ENCODE results near the gene S100B. TPM values are rescaled to one million over a fixed set of nuclear protein-coding genes. Genes with fewer than 3 reads are reported as not detected.

The S100B gene
- total and polyA plus RNA-seq, 7 experiments from 2014 or later, result 0.27 to 7.0 (median 0.97) TPM

- Histone ChIP-seq H3K9me3 (ENCODE audit: control insufficient read depth in 2 of 3, low read length in 3 of 3) (no peaks in the 10 kb centered on the region), H3K4me3 (ENCODE audit: low read length) (no peak overlapping the region), H3K27ac (ENCODE audit: low read depth, low read length) (peak overlapping the region; percentile 84), H3K4me1 (ENCODE audit: control insufficient read depth in 2 of 2, insufficient read depth in 2 of 2, low read length in 2 of 2) (peaks cover 37 to 74% of the 10 kb centered on the region in 2 donors), H3K36me3 (ENCODE audit: control insufficient read depth in 2 of 3, insufficient read depth in 3 of 3, low read length in 3 of 3) (peaks cover 14 to 63% (median 18%) of the 10 kb centered on the region in 3 experiments), H3K27me3 (ENCODE audit: control insufficient read depth in 2 of 2, insufficient read depth in 2 of 2, low read length in 2 of 2) (no peaks in the 10 kb centered on the region)
- Mint-ChIP-seq H3K36me3 (peaks cover 27 to 78% (median 57%) of the 10 kb centered on the region in 5 donors), H3K27me3 (no peaks in the 10 kb centered on the region), H3K4me1 (peaks cover 41 to 96% (median 85%) of the 10 kb centered on the region in 7 donors), H3K4me3 (peak overlapping the region in 9 of 10 donors; percentile 40 to 90 (median 78)), H3K27ac (peak overlapping the region; percentile 47 to 99 (median 97)), H3K9me3 (peaks cover 0 to 5% (median 0%) of the 10 kb centered on the region in 11 donors)
- no peak for DNase-seq
- POLR2A ChIA-PET, result interaction anchor here (0.7 to 10.3 kb wide), 3 partner anchors 10 to 73 kb away, joined by 3 to 219 read pairs (median 42); partner anchors contain the start of gene PRMT2
- CTCF ChIA-PET, result interaction anchor here (1.0 to 1.8 kb wide), 2 partner anchors 9 to 77 kb away, joined by 3 to 5 read pairs; no protein-coding TSS in a partner anchor
- intact Hi-C loops (cut with micrococcal nuclease), result no loop called here
- ATAC-seq, result no peak
These were observed 42.4 kb downstream of the S100B start for GRCh38 chr21:46562472-46562871.

- POLR2A ChIA-PET, result interaction anchor here (1.4 to 10.3 kb wide), 4 partner anchors 10 to 74 kb away, joined by 5 to 219 read pairs (median 44); partner anchors contain the start of gene PRMT2
- DNase-seq (no peak), ATAC-seq (no peak)
- Histone ChIP-seq H3K9me3 (ENCODE audit: control insufficient read depth in 2 of 3, low read length in 3 of 3) (no peaks in the 10 kb centered on the region), H3K27me3 (ENCODE audit: control insufficient read depth in 2 of 2, insufficient read depth in 2 of 2, low read length in 2 of 2) (no peaks in the 10 kb centered on the region), H3K4me1 (ENCODE audit: control insufficient read depth in 2 of 2, insufficient read depth in 2 of 2, low read length in 2 of 2) (peaks cover 37 to 74% of the 10 kb centered on the region in 2 donors), H3K36me3 (ENCODE audit: control insufficient read depth in 2 of 3, insufficient read depth in 3 of 3, low read length in 3 of 3) (peaks cover 14 to 63% (median 18%) of the 10 kb centered on the region in 3 experiments), H3K27ac (ENCODE audit: low read depth, low read length) (peak overlapping the region; percentile 84), H3K4me3 (ENCODE audit: low read length) (peak overlapping the region; percentile 18)
- CTCF ChIA-PET, result interaction anchor here (2.4 kb wide), 1 partner anchor 78 kb away, joined by 6 read pairs; no protein-coding TSS in a partner anchor
- H3K9me3 Mint-ChIP-seq, result peaks cover 0 to 5% (median 0%) of the 10 kb centered on the region in 11 donors
- H3K36me3 Mint-ChIP-seq, result peaks cover 23 to 79% (median 59%) of the 10 kb centered on the region in 5 donors
- H3K27ac Mint-ChIP-seq, result peak overlapping the region; percentile 95 to 99 (median 97)
- H3K4me3 Mint-ChIP-seq, result peak overlapping the region; percentile 40 to 91 (median 82)
- intact Hi-C loops (cut with micrococcal nuclease), result no loop called here
- no peaks in the 10 kb centered on the region for H3K27me3 Mint-ChIP-seq
- peaks cover 39 to 96% (median 84%) of the 10 kb centered on the region in 7 donors for H3K4me1 Mint-ChIP-seq
These were observed 43.3 kb downstream of the S100B start for GRCh38 chr21:46561445-46562090.

GRCh38 chr21:46560568-46561444 lies 44.1 kb downstream of the S100B start:
- Mint-ChIP-seq H3K36me3 (peaks cover 23 to 77% (median 58%) of the 10 kb centered on the region in 5 donors), H3K4me3 (peak overlapping the region; percentile 76 to 91 (median 82)), H3K9me3 (peaks cover 0 to 2% (median 0%) of the 10 kb centered on the region in 11 donors), H3K27ac (peak overlapping the region; percentile 95 to 99 (median 97)), H3K27me3 (no peaks in the 10 kb centered on the region), H3K4me1 (peaks cover 39 to 96% (median 84%) of the 10 kb centered on the region in 7 donors)
- H3K4me1 ChIP-seq (ENCODE audit: control insufficient read depth in 2 of 2, insufficient read depth in 2 of 2, low read length in 2 of 2), result peaks cover 37 to 75% of the 10 kb centered on the region in 2 donors
- DNase-seq, result peak in 1 of 9 donors; percentile 6
- peak overlapping the region; percentile 84 for H3K27ac ChIP-seq (ENCODE audit: low read depth, low read length)
- H3K36me3 ChIP-seq (ENCODE audit: control insufficient read depth in 2 of 3, insufficient read depth in 3 of 3, low read length in 3 of 3), result peaks cover 10 to 60% (median 17%) of the 10 kb centered on the region in 3 experiments
- no peaks in the 10 kb centered on the region for H3K27me3 ChIP-seq (ENCODE audit: control insufficient read depth in 2 of 2, insufficient read depth in 2 of 2, low read length in 2 of 2)
- ChIA-PET POLR2A (interaction anchor here (0.6 to 10.3 kb wide), 9 partner anchors 8 to 101 kb away, joined by 3 to 219 read pairs (median 4); partner anchors contain the start of gene PRMT2), CTCF (interaction anchor here (2.4 kb wide), 1 partner anchor 79 kb away, joined by 6 read pairs; no protein-coding TSS in a partner anchor)
- ATAC-seq, result no peak
- intact Hi-C loops (cut with micrococcal nuclease), result no loop called here
- H3K9me3 ChIP-seq (ENCODE audit: control insufficient read depth in 2 of 3, low read length in 3 of 3), result no peaks in the 10 kb centered on the region
- H3K4me3 ChIP-seq (ENCODE audit: low read length), result peak overlapping the region; percentile 24

- H3K27ac ChIP-seq (ENCODE audit: low read depth, low read length), result peak overlapping the region; percentile 84
- ATAC-seq (peak; percentile 85), DNase-seq (peak; percentile 29 to 85 (median 76))
- H3K9me3 Mint-ChIP-seq, result peaks cover 0 to 2% (median 0%) of the 10 kb centered on the region in 11 donors
- CTCF ChIA-PET, result interaction anchor here (0.7 to 2.4 kb wide), 6 partner anchors 28 to 80 kb away, joined by 3 to 6 read pairs (median 5); no protein-coding TSS in a partner anchor
- no peaks in the 10 kb centered on the region for H3K27me3 Mint-ChIP-seq
- peak overlapping the region; percentile 76 to 91 (median 82) for H3K4me3 Mint-ChIP-seq
- H3K4me3 ChIP-seq (ENCODE audit: low read length), result peak overlapping the region; percentile 24
- peak overlapping the region; percentile 95 to 99 (median 97) for H3K27ac Mint-ChIP-seq
- peaks cover 15 to 70% (median 52%) of the 10 kb centered on the region in 5 donors for H3K36me3 Mint-ChIP-seq
- intact Hi-C loops (cut with micrococcal nuclease), result loop anchor here (1.0 to 5.0 kb wide), 7 partner anchors 8 to 332 kb away; partner anchors contain the start of genes DIP2A (in 1 of the 2), LSS (in 1 of the 2), PCNT (in 1 of the 2) and PRMT2 (in 1 of the 2)
- H3K4me1 Mint-ChIP-seq, result peaks cover 39 to 95% (median 78%) of the 10 kb centered on the region in 7 donors
- no peaks in the 10 kb centered on the region for H3K27me3 ChIP-seq (ENCODE audit: control insufficient read depth in 2 of 2, insufficient read depth in 2 of 2, low read length in 2 of 2)
- peaks cover 37 to 85% of the 10 kb centered on the region in 2 donors for H3K4me1 ChIP-seq (ENCODE audit: control insufficient read depth in 2 of 2, insufficient read depth in 2 of 2, low read length in 2 of 2)
- peaks cover 0 to 58% (median 10%) of the 10 kb centered on the region in 3 experiments for H3K36me3 ChIP-seq (ENCODE audit: control insufficient read depth in 2 of 3, insufficient read depth in 3 of 3, low read length in 3 of 3)
- POLR2A ChIA-PET, result interaction anchor here (0.7 to 10.3 kb wide), 20 partner anchors 7 to 94 kb away, joined by 3 to 219 read pairs (median 4); partner anchors contain the start of gene PRMT2
- H3K9me3 ChIP-seq (ENCODE audit: control insufficient read depth in 2 of 3, low read length in 3 of 3), result no peaks in the 10 kb centered on the region
These were observed 45.4 kb downstream of the S100B start for GRCh38 chr21:46559291-46559983.

GRCh38 chr21:46557919-46558392 lies 46.9 kb downstream of the S100B start:
- Mint-ChIP-seq H3K4me3 (peak overlapping the region in 4 of 10 donors; percentile 21 to 90 (median 33)), H3K27ac (peak overlapping the region; percentile 5 to 99 (median 97)), H3K27me3 (no peaks in the 10 kb centered on the region), H3K36me3 (peaks cover 15 to 62% (median 47%) of the 10 kb centered on the region in 5 donors), H3K9me3 (peaks cover 0 to 4% (median 0%) of the 10 kb centered on the region in 11 donors), H3K4me1 (peaks cover 42 to 95% (median 79%) of the 10 kb centered on the region in 7 donors)
- POLR2A ChIA-PET, result interaction anchor here (0.5 to 10.3 kb wide), 10 partner anchors 9 to 90 kb away, joined by 3 to 219 read pairs (median 7); partner anchors contain the start of gene PRMT2
- DNase-seq (no peak), ATAC-seq (no peak)
- CTCF ChIA-PET, result interaction anchor here (1.2 to 1.4 kb wide), 2 partner anchors 75 to 79 kb away, joined by 4 to 6 read pairs; no protein-coding TSS in a partner anchor
- no peaks in the 10 kb centered on the region for H3K27me3 ChIP-seq (ENCODE audit: control insufficient read depth in 2 of 2, insufficient read depth in 2 of 2, low read length in 2 of 2)
- intact Hi-C loops (cut with micrococcal nuclease), result loop anchor here (2.0 to 5.0 kb wide), 3 partner anchors 79 to 331 kb away; partner anchors contain the start of genes LSS (in 1 of the 2) and PCNT (in 1 of the 2)
- H3K36me3 ChIP-seq (ENCODE audit: control insufficient read depth in 2 of 3, insufficient read depth in 3 of 3, low read length in 3 of 3), result peaks cover 0 to 49% (median 5%) of the 10 kb centered on the region in 3 experiments
- H3K27ac ChIP-seq (ENCODE audit: low read depth, low read length), result peak overlapping the region; percentile 84
- no peaks in the 10 kb centered on the region for H3K9me3 ChIP-seq (ENCODE audit: control insufficient read depth in 2 of 3, low read length in 3 of 3)
- no peak overlapping the region for H3K4me3 ChIP-seq (ENCODE audit: low read length)
- peaks cover 49 to 91% of the 10 kb centered on the region in 2 donors for H3K4me1 ChIP-seq (ENCODE audit: control insufficient read depth in 2 of 2, insufficient read depth in 2 of 2, low read length in 2 of 2)

All from naive thymus-derived CD4-positive, alpha-beta T cell (primary cell).